ENCODE measurements around the gene ABCA1.

ABCA1 gene

DNA sequence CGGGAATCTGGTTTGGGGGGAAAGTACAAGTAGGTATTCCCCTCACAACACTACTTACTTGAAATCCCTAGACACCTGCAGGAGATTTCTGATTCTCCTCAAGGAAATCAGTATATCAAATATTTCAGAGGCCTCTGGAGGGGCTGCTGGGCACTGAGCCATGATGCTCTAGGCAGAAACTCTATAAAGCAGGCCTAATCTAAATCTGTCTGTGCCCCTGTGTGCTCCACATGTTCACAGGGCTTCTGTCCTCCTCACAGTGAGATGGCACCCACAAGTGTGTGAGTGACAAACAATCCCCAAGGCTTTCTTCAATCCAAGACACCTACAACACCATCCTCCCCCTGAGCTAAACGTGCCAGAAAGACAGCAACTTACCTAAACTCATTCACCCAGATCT lies 125.0 kb downstream of the ABCA1 start:
- Histone ChIP-seq H3K36me3 (ENCODE audit: control insufficient read depth, insufficient read depth, low read length) (no peaks in the 10 kb centered on the region), H3K4me2 (ENCODE audit: low read length) (no peak overlapping the region), H3K9ac (no peak overlapping the region), H3K27ac (no peak overlapping the region), H3K9me3 (ENCODE audit: control insufficient read depth, low read length) (no peaks in the 10 kb centered on the region), H3K4me1 (no peaks in the 10 kb centered on the region), H3K79me2 (no peaks in the 10 kb centered on the region), H2AFZ (no peak overlapping the region), H3K27me3 (ENCODE audit: control insufficient read depth, insufficient read depth, low read length) (no peaks in the 10 kb centered on the region), H3K4me3 (ENCODE audit: low read depth, low read length) (no peak overlapping the region)
- TF ChIP-seq, protein P1, sequence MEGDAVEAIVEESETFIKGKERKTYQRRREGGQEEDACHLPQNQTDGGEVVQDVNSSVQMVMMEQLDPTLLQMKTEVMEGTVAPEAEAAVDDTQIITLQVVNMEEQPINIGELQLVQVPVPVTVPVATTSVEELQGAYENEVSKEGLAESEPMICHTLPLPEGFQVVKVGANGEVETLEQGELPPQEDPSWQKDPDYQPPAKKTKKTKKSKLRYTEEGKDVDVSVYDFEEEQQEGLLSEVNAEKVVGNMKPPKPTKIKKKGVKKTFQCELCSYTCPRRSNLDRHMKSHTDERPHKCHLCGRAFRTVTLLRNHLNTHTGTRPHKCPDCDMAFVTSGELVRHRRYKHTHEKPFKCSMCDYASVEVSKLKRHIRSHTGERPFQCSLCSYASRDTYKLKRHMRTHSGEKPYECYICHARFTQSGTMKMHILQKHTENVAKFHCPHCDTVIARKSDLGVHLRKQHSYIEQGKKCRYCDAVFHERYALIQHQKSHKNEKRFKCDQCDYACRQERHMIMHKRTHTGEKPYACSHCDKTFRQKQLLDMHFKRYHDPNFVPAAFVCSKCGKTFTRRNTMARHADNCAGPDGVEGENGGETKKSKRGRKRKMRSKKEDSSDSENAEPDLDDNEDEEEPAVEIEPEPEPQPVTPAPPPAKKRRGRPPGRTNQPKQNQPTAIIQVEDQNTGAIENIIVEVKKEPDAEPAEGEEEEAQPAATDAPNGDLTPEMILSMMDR (IDR thresholded peaks at IDR 0.05) = no peak

DNA sequence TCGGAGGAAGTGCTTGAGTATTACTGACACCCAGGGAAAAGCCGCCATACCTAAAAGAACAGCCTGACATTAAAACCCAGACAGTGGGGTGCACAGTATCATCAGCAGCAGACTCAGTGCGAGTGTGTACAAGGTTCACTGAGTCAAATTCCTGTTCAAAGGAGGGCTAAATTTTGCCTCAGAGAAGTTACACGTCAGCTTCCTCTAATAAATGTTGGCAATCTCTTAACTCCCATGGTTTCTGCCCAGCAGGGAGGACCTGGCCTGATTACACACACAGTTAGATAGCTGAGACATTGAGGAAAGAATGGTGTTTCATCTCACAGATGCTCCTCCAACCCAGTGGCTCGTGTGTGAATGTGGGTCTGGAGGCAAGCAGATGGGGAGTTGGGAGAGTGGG lies 125.8 kb downstream of the ABCA1 start:
- TF ChIP-seq, protein P1 (IDR thresholded peaks at IDR 0.05) = no peak
- Histone ChIP-seq H3K4me2 (ENCODE audit: low read length) (no peak overlapping the region), H3K36me3 (ENCODE audit: control insufficient read depth, insufficient read depth, low read length) (no peaks in the 10 kb centered on the region), H3K4me3 (ENCODE audit: low read depth, low read length) (no peak overlapping the region), H3K9ac (no peak overlapping the region), H3K27me3 (ENCODE audit: control insufficient read depth, insufficient read depth, low read length) (no peaks in the 10 kb centered on the region), H2AFZ (no peak overlapping the region), H3K4me1 (no peaks in the 10 kb centered on the region), H3K27ac (no peak overlapping the region), H3K9me3 (ENCODE audit: control insufficient read depth, low read length) (no peaks in the 10 kb centered on the region), H3K79me2 (no peaks in the 10 kb centered on the region)

DNA sequence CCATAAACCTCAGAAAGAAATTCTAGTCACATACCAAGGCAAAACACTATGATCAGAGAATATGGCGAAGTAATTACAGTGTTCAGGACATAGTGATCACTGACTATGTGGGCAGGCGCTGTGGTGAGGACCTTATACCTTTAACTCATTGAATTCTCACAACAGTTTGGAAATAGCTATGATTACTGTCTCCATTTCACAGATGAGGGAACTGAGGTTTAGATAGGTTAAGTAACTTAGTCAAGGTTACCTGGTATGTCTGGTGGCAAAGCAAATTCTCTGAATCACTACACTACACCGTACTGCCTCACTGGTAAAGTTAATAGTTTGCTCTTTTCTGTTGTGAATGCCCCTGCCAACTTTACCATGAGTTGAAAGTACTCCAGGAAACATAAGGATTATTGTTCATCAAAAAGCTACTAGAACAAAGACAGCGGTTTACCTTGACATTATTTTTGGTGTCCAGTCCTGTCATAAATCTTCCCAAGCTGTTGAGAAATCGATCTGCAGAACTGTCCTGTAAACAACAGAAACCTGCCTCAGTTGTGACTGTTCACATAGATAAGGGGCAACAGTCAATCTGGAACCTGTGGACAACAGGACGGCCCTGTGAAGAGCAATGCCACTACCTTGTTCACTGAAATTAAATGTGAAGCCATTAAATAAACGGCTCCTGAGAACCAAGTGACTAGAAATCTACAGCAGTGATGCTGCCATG lies 127.7 kb downstream of the ABCA1 start:
- Histone ChIP-seq H3K27ac (no peak overlapping the region), H3K79me2 (no peaks in the 10 kb centered on the region), H3K9me3 (ENCODE audit: control insufficient read depth, low read length) (no peaks in the 10 kb centered on the region), H3K9ac (no peak overlapping the region), H3K4me3 (ENCODE audit: low read depth, low read length) (no peak overlapping the region), H2AFZ (no peak overlapping the region), H3K36me3 (ENCODE audit: control insufficient read depth, insufficient read depth, low read length) (no peaks in the 10 kb centered on the region), H3K4me2 (ENCODE audit: low read length) (no peak overlapping the region), H3K4me1 (no peaks in the 10 kb centered on the region), H3K27me3 (ENCODE audit: control insufficient read depth, insufficient read depth, low read length) (no peaks in the 10 kb centered on the region)
- TF ChIP-seq, protein P1 (IDR thresholded peaks at IDR 0.05) = no peak

DNA sequence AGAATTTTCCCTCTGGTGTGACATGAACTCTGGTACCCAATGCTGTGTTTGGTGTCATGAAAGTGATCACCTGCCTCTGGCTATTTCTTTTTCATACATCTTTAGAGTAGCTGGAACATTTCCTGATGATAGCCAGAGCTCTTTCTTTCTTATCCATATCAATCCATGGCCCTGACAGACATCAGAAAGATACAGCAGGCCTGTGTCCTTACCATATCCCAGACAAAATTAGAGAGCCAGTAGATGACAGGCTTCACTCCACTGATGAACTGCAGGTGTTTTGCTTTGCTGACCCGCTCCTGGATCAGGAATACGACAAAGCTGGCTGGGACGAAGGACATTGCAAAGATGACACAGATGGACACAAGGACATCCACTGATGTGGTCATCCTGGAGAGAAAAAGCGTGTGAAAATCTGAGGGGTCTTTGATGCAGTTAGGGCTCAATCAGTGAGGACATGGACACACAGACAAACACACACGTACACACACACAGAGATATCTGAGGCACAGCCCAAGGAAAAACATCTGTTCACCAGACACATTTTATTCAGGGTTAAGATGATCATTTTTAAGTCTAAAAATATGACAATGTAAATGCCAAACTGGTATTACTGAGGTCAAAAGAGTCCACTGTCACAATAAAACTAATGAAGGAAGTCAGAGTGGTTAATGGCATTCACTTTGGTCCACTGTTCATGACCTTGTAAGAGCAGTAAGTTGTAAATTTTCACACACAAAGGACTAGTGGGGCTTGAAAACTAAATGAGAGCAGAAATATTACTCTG lies 129.6 kb downstream of the ABCA1 start:
- no peaks in the 10 kb centered on the region for H3K27me3 ChIP-seq (ENCODE audit: control insufficient read depth, insufficient read depth, low read length)
- no peaks in the 10 kb centered on the region for H3K36me3 ChIP-seq (ENCODE audit: control insufficient read depth, insufficient read depth, low read length)
- H3K9ac ChIP-seq = no peak overlapping the region
- H3K4me3 ChIP-seq (ENCODE audit: low read depth, low read length) = no peak overlapping the region
- H3K27ac ChIP-seq = no peak overlapping the region
- no peaks in the 10 kb centered on the region for H3K4me1 ChIP-seq
- H3K9me3 ChIP-seq (ENCODE audit: control insufficient read depth, low read length) = no peaks in the 10 kb centered on the region
- no peak overlapping the region for H3K4me2 ChIP-seq (ENCODE audit: low read length)
- H2AFZ ChIP-seq = no peak overlapping the region
- H3K79me2 ChIP-seq = no peaks in the 10 kb centered on the region
- TF ChIP-seq, protein P1 (IDR thresholded peaks at IDR 0.05) = no peak
